Measurements from ENCODE around the gene CEACAM19.

DNA sequence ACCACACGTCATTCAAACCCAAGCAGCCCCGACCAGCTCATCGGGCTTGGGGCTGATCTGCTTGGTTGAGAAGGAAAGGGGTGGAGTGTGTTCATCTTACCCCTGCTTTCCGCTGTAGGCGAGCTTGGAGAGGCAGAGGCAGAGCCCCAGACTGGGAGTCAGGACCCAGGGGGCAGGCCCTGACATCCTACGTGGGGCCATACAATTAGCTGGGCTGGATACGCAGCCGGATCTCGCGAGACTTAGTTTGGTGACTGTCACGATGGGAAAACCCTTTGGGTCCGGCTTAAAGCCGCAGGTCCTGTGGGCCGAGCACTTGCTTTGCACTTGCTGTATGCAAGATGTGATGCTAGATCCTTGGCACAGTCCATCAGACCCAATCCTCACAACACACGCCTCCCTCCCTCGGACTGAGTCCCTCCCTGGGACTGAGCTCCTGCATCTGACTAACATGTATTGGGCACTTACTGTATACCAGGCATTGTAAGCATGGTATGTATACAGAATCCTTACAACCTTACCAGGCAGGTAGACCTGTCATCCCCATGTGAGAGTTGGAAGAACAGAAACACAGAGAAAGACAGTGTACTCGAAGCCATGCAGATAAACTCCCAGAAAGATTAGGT, 31.4 kb downstream of the CEACAM19 start:
- TF ChIP-seq, protein P1, sequence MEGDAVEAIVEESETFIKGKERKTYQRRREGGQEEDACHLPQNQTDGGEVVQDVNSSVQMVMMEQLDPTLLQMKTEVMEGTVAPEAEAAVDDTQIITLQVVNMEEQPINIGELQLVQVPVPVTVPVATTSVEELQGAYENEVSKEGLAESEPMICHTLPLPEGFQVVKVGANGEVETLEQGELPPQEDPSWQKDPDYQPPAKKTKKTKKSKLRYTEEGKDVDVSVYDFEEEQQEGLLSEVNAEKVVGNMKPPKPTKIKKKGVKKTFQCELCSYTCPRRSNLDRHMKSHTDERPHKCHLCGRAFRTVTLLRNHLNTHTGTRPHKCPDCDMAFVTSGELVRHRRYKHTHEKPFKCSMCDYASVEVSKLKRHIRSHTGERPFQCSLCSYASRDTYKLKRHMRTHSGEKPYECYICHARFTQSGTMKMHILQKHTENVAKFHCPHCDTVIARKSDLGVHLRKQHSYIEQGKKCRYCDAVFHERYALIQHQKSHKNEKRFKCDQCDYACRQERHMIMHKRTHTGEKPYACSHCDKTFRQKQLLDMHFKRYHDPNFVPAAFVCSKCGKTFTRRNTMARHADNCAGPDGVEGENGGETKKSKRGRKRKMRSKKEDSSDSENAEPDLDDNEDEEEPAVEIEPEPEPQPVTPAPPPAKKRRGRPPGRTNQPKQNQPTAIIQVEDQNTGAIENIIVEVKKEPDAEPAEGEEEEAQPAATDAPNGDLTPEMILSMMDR (IDR thresholded peaks at IDR 0.05 in 8 of 11, conservative IDR thresholded peaks at IDR 0.05 in 3 of 11): no peak
- TF ChIP-seq POLR2AphosphoS5 (IDR thresholded peaks at IDR 0.05): no peak

Measured in spleen (tissue), 7 donors.